PC-9 (cell line): Measurements from ENCODE around the gene NUP160. TPM values are rescaled to one million over a fixed set of nuclear protein-coding genes. Genes with fewer than 3 reads are reported as not detected.

Experiments used
- BruUV-seq: library from RNA; stranded (reverse); fragments of 400-500 nt; replicated peaks from 2 replicates; lab custom pipeline; 2021; lab: Mats Ljungman, UMichigan
- CTCF ChIA-PET: fragments of 300-600 bp; sonication (Branson Sonifier 250); formaldehyde crosslinking; loops from one replicate; lab custom pipeline; 2022; ENCODE audit warnings: antibody characterized with exemption; lab: Charles Lee
- POLR2A ChIA-PET: fragments of 300-600 bp; sonication (Branson Sonifier 250); formaldehyde crosslinking; loops from one replicate; lab custom pipeline; 2022; ENCODE audit warnings: antibody characterized with exemption; ENCODE audit not compliant: unreplicated experiment; lab: Charles Lee
- DNase-seq, 2 experiments: peaks; one replicate each; pipeline versions ENCODE4 v3.0.0 to v3.0.0-alpha.2; 2015 to 2022; ENCODE audit warnings: mixed read lengths in 1 of 2
- H2AFZ ChIP-seq: fragments of 200-600 bp; sonication (generic); 2 replicates; pipeline ENCODE4 v1.8.1; 2017; ENCODE audit warnings: antibody characterized with exemption
- H3F3A ChIP-seq: fragments of 200-600 bp; sonication (generic); 2 replicates; pipeline ENCODE4 v1.8.1; 2017; ENCODE audit warnings: antibody characterized with exemption, mild to moderate bottlenecking, low read depth; ENCODE audit not compliant: insufficient read depth
- H3K27ac ChIP-seq: fragments of 200-600 bp; sonication (generic); 2 replicates; pipeline ENCODE4 v1.6.1; 2016; ENCODE audit warnings: mixed run types
- H3K27me3 ChIP-seq: fragments of 200-600 bp; sonication (generic); 2 replicates; pipeline ENCODE4 v1.6.1; 2016; ENCODE audit warnings: low read depth, mixed run types; ENCODE audit not compliant: insufficient read depth
- H3K36me3 ChIP-seq: fragments of 200-600 bp; sonication (generic); 2 replicates; pipeline ENCODE4 v1.6.1; 2016; ENCODE audit warnings: low read depth, mixed run types
- H3K4me1 ChIP-seq: fragments of 200-600 bp; sonication (generic); replicated peaks from 2 replicates; pipeline ENCODE4 v1.6.1; 2016; ENCODE audit warnings: mixed run types; ENCODE audit not compliant: insufficient read depth
- H3K4me2 ChIP-seq: fragments of 200-600 bp; sonication (generic); 2 replicates; pipeline ENCODE4 v1.6.1; 2017; ENCODE audit warnings: mixed run types
- H3K4me3 ChIP-seq: fragments of 200-600 bp; sonication (generic); 2 replicates; pipeline ENCODE4 v1.6.1; 2016; ENCODE audit warnings: mixed run types
- H3K79me2 ChIP-seq: fragments of 200-600 bp; sonication (generic); 2 replicates; pipeline ENCODE4 v1.6.1; 2017; ENCODE audit warnings: low read depth, mixed run types
- H3K9me2 ChIP-seq: fragments of 200-600 bp; sonication (generic); 2 replicates; pipeline ENCODE4 v1.8.1; 2017; ENCODE audit warnings: mild to moderate bottlenecking; ENCODE audit not compliant: insufficient read depth
- H3K9me3 ChIP-seq: fragments of 200-600 bp; sonication (generic); 2 replicates; pipeline ENCODE4 v1.8.1; 2016; ENCODE audit warnings: low read depth; ENCODE audit not compliant: insufficient read depth
- H4K20me1 ChIP-seq: fragments of 200-600 bp; sonication (generic); 2 replicates; pipeline ENCODE4 v1.8.1; 2017; ENCODE audit not compliant: insufficient read depth
- EZH2 ChIP-seq: fragments of 200-600 bp; sonication (generic); IDR thresholded peaks from 2 replicates; pipeline ENCODE4 v1.8.0; 2017; ENCODE audit warnings: antibody characterized with exemption, low read depth
- intact Hi-C: fragments of 100-400 bp; cut with micrococcal nuclease; formaldehyde crosslinking; loops from one replicate; pipeline ENCODE4 v1.10.0; 2022; ENCODE audit not compliant: unreplicated experiment
- total RNA-seq: library from RNA; stranded (reverse); gene quantifications from 2 replicates; pipeline ENCODE4 v1.2.3, GENCODE V29; 2021
- TF ChIP-seq, protein P1 (sequence below): fragments of 200-600 bp; sonication (generic); conservative IDR thresholded peaks from 2 replicates; pipeline ENCODE4 v1.6.1; 2017; ENCODE audit warnings: mixed run types, antibody characterized with exemption, mild to moderate bottlenecking, moderate library complexity

Gene NUP160
- total RNA-seq, 1 experiment from 2014 or later, result 73.2 TPM

GRCh38 chr11:47864901-47865300, 16.8 kb upstream of the NUP160 start:
- Histone ChIP-seq H3K27ac (no peak overlapping the region), H3K9me3 (no peaks in the 10 kb centered on the region; the same call in 1 of the 2 replicates), H3K4me1 (peaks cover 23% of the 10 kb centered on the region), H3F3A (peaks cover 9% of the 10 kb centered on the region), H4K20me1 (no peaks in the 10 kb centered on the region), H3K4me3 (no peak overlapping the region), H3K27me3 (no peaks in the 10 kb centered on the region), H2AFZ (no peak overlapping the region), H3K36me3 (no peaks in the 10 kb centered on the region), H3K9me2 (no peaks in the 10 kb centered on the region), H3K4me2 (no peak overlapping the region), H3K79me2 (no peaks in the 10 kb centered on the region)
- DNase-seq, result no peak
- intact Hi-C loops, result loop anchor here (5.0 kb wide), 1 partner anchor 187 kb away; no protein-coding TSS in a partner anchor
- BruUV-seq, result no TSS peak
- CTCF ChIA-PET, result interaction anchor here (0.6 kb wide), 1 partner anchor 45 kb away, joined by 6 read pairs; no protein-coding TSS in a partner anchor
- no peak for TF ChIP-seq EZH2
- TF ChIP-seq, protein P1, sequence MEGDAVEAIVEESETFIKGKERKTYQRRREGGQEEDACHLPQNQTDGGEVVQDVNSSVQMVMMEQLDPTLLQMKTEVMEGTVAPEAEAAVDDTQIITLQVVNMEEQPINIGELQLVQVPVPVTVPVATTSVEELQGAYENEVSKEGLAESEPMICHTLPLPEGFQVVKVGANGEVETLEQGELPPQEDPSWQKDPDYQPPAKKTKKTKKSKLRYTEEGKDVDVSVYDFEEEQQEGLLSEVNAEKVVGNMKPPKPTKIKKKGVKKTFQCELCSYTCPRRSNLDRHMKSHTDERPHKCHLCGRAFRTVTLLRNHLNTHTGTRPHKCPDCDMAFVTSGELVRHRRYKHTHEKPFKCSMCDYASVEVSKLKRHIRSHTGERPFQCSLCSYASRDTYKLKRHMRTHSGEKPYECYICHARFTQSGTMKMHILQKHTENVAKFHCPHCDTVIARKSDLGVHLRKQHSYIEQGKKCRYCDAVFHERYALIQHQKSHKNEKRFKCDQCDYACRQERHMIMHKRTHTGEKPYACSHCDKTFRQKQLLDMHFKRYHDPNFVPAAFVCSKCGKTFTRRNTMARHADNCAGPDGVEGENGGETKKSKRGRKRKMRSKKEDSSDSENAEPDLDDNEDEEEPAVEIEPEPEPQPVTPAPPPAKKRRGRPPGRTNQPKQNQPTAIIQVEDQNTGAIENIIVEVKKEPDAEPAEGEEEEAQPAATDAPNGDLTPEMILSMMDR, result no peak
- POLR2A ChIA-PET, result no interaction called here

DNA sequence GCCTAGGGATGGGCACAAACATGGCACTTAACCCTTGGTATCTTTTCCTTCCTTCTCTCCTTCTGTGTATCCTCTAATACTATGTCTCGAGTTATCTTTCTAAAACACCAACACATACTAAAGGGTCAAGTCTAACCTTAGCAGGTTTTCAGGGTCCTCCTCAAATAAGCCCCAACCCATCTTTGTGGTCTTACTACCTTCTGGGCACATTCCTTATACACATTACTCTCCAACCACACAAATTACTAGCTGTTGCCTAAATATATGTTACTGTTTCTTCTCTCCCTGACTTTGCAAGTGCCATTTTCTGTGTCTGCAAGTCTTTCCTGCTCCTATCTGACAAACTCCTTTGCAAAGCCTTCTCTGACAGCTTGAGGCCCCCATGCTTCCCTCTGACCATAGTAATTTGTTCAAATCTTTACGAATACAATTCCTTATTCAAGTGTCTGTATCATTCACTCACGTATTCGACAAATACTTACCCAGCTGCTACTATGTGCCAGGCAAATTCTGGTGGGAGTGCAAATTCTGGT, 15.8 kb upstream of the NUP160 start:
- H2AFZ ChIP-seq, result no peak overlapping the region
- intact Hi-C loops, result loop anchor here (5.0 kb wide), 1 partner anchor 188 kb away; no protein-coding TSS in a partner anchor
- H3K27ac ChIP-seq, result no peak overlapping the region
- TF ChIP-seq EZH2, result no peak
- TF ChIP-seq, protein P1, result no peak
- H3F3A ChIP-seq, result no peaks in the 10 kb centered on the region; the same call in none of the 2 replicates
- no peak for DNase-seq
- no peak overlapping the region for H3K4me3 ChIP-seq
- no peaks in the 10 kb centered on the region for H4K20me1 ChIP-seq
- no peaks in the 10 kb centered on the region for H3K79me2 ChIP-seq
- H3K27me3 ChIP-seq, result no peaks in the 10 kb centered on the region
- no TSS peak for BruUV-seq
- H3K36me3 ChIP-seq, result no peaks in the 10 kb centered on the region
- no peaks in the 10 kb centered on the region; the same call in 1 of the 2 replicates for H3K9me3 ChIP-seq
- no peaks in the 10 kb centered on the region for H3K9me2 ChIP-seq
- POLR2A ChIA-PET, result no interaction called here
- H3K4me2 ChIP-seq, result no peak overlapping the region
- H3K4me1 ChIP-seq, result peaks cover 17% of the 10 kb centered on the region
- CTCF ChIA-PET, result interaction anchor here (0.5 to 0.6 kb wide), 2 partner anchors 311 to 491 kb away, joined by 4 read pairs; no protein-coding TSS in a partner anchor

- CTCF ChIA-PET, result interaction anchor here (0.5 kb wide), 1 partner anchor 490 kb away, joined by 4 read pairs; no protein-coding TSS in a partner anchor
These were observed 15.2 kb upstream of the NUP160 start for GRCh38 chr11:47863189-47863897.

More at GRCh38 chr11:47863189-47863897, 15.2 kb upstream of the NUP160 start:
- Histone ChIP-seq H2AFZ (no peak overlapping the region), H3K27ac (no peak overlapping the region), H3K27me3 (no peaks in the 10 kb centered on the region), H3K4me1 (peaks cover 16% of the 10 kb centered on the region), H4K20me1 (no peaks in the 10 kb centered on the region), H3K9me3 (no peaks in the 10 kb centered on the region; the same call in 1 of the 2 replicates), H3K79me2 (no peaks in the 10 kb centered on the region), H3K36me3 (no peaks in the 10 kb centered on the region), H3K4me3 (no peak overlapping the region), H3K9me2 (no peaks in the 10 kb centered on the region), H3K4me2 (no peak overlapping the region), H3F3A (no peaks in the 10 kb centered on the region; the same call in 1 of the 2 replicates)
- TF ChIP-seq, protein P1, result no peak
- TF ChIP-seq EZH2, result no peak
- intact Hi-C loops, result loop anchor here (5.0 kb wide), 1 partner anchor 189 kb away; no protein-coding TSS in a partner anchor
- POLR2A ChIA-PET, result no interaction called here
- BruUV-seq, result no TSS peak
- no peak for DNase-seq
